K562 (cell line): ENCODE data around the gene TGOLN2. TPM values are rescaled to one million over a fixed set of nuclear protein-coding genes. Genes with fewer than 3 reads are reported as not detected.
A peak's percentile ranks its signal among the peaks of the same experiment; 100 is the strongest.

Source experiments
- ATAC-seq: fragments of 200-7000 bp; cut with Tn5 transposase; 3 replicates; pipeline ENCODE4 v1.9.1; 2020; ENCODE audit warnings: moderate library complexity
- BruUV-seq: library from RNA; stranded (reverse); fragments of 400-500 nt; replicated peaks from 2 replicates; lab custom pipeline; 2021; lab: Mats Ljungman, UMichigan
- CTCF ChIA-PET: fragments of 300-600 bp; formaldehyde crosslinking; extraction: SDS; loops from one replicate; lab custom pipeline; 2021; ENCODE audit warnings: low intra/inter-chr PET ratio; lab: Yijun Ruan, JAX
- POLR2A ChIA-PET: fragments of 300-600, 350-650 bp; sonication (Branson Sonifier 250); formaldehyde crosslinking; extraction: SDS; loops from one replicate; lab custom pipeline; 2021; ENCODE audit warnings: antibody characterized with exemption, inconsistent platforms; lab: Yijun Ruan, JAX
- DNase-seq, 4 experiments: peaks; one replicate each; pipeline versions ENCODE4 v3.0.0 to v3.0.0-alpha.2; 2011 to 2018; ENCODE audit warnings: low spot score in 3 of 4, mixed read lengths in 3 of 4; ENCODE audit errors: extremely low read depth in 1 of 4
- FAIRE-seq: peaks from 2 replicates; lab custom pipeline; 2011; peaks lifted over from hg19 to GRCh38; lab: Jason Lieb, UNC
- H2AFZ ChIP-seq: 2 replicates; pipeline ENCODE4 v1.6.0; 2011; ENCODE audit warnings: low read depth, low read length, control low read depth, inconsistent platforms
- H3K27ac ChIP-seq: fragments of 200-600 bp; 3 replicates; pipeline ENCODE4 v1.8.0; 2011; ENCODE audit warnings: low read depth, mild to moderate bottlenecking, control low read depth, inconsistent platforms, low read length, moderate library complexity, mixed read lengths; ENCODE audit errors: extremely low read depth
- H3K27me3 ChIP-seq, 2 experiments: fragments of 300-600 bp in 1 of 2; 2 replicates in 1 of 2; 3 replicates in 1 of 2; pipeline versions ENCODE4 v1.6.0 to v1.8.0; 2011; ENCODE audit warnings: inconsistent platforms in 2 of 2, low read length in 2 of 2, mild to moderate bottlenecking in 1 of 2, mixed read lengths in 1 of 2, moderate library complexity in 1 of 2; ENCODE audit not compliant: control insufficient read depth in 2 of 2, insufficient read depth in 2 of 2
- H3K36me3 ChIP-seq: fragments of 300-600 bp; 3 replicates; pipeline ENCODE4 v1.8.0; 2011; ENCODE audit warnings: mild to moderate bottlenecking, low read length, inconsistent platforms; ENCODE audit not compliant: control insufficient read depth, insufficient read depth
- H3K4me1 ChIP-seq, 2 experiments: fragments of 200-600 bp in 1 of 2; replicated peaks in 1 of 2; 2 replicates in 1 of 2; 3 replicates in 1 of 2; pipeline versions ENCODE4 v1.5.1 to v1.8.0; 2011; ENCODE audit warnings: inconsistent platforms in 2 of 2, low read length in 2 of 2, mild to moderate bottlenecking in 1 of 2, mixed read lengths in 1 of 2, moderate library complexity in 1 of 2; ENCODE audit not compliant: control insufficient read depth in 2 of 2, insufficient read depth in 2 of 2
- H3K4me2 ChIP-seq: 2 replicates; pipeline ENCODE4 v1.6.1; 2011; ENCODE audit warnings: low read length, control low read depth, inconsistent platforms, mixed read lengths; ENCODE audit not compliant: insufficient read depth
- H3K4me3 ChIP-seq: fragments of 200-600 bp; sonication (generic), shearing (Covaris generic); 2 replicates; pipeline ENCODE4 v1.5.1; 2016; ENCODE audit warnings: control low read depth, inconsistent platforms
- H3K79me2 ChIP-seq: fragments of 200-600 bp; 3 replicates; pipeline ENCODE4 v1.8.0; 2011; ENCODE audit warnings: low read length, inconsistent platforms; ENCODE audit not compliant: control insufficient read depth, insufficient read depth
- H3K9ac ChIP-seq, 2 experiments: 2 replicates each; pipeline versions ENCODE4 v1.6.0 to v1.6.1; 2011; ENCODE audit warnings: low read depth in 2 of 2, low read length in 2 of 2, control low read depth in 1 of 2, inconsistent platforms in 1 of 2, mild to moderate bottlenecking in 1 of 2, mixed read lengths in 1 of 2; ENCODE audit not compliant: insufficient read depth in 1 of 2
- H3K9me1 ChIP-seq: one replicate; pipeline ENCODE4 v1.6.0; 2011; ENCODE audit warnings: inconsistent platforms, mild to moderate bottlenecking, low read length, moderate library complexity; ENCODE audit not compliant: control insufficient read depth, insufficient read depth
- H3K9me3 ChIP-seq: replicated peaks from 2 replicates; pipeline ENCODE4 v1.5.1; 2011; ENCODE audit warnings: low read depth, low read length, inconsistent platforms; ENCODE audit not compliant: control insufficient read depth, insufficient read depth
- H4K20me1 ChIP-seq: replicated peaks from 2 replicates; pipeline ENCODE4 v1.6.1; 2011; ENCODE audit warnings: low read length, inconsistent platforms, mixed read lengths; ENCODE audit not compliant: control insufficient read depth, insufficient read depth
- ARID1B ChIP-seq: fragments of 450-650 bp; IDR thresholded peaks from 2 replicates; pipeline ENCODE4 v1.6.1; 2016; ENCODE audit warnings: antibody characterized with exemption, mild to moderate bottlenecking, inconsistent platforms
- GABPA ChIP-seq: fragments of 200-800 bp; sonication (Bioruptor generic); conservative IDR thresholded peaks from 2 replicates; pipeline ENCODE4 v1.6.1; 2016; ENCODE audit warnings: low read depth, missing genetic modification characterization, missing compliant biosample characterization
- GTF2E2 ChIP-seq: fragments of 200-800 bp; sonication (Bioruptor generic); IDR thresholded peaks from 2 replicates; pipeline ENCODE4 v1.6.1; 2016; ENCODE audit warnings: missing genetic modification characterization, missing compliant biosample characterization
- HMGN3 ChIP-seq: IDR thresholded peaks from 2 replicates; pipeline ENCODE4 v1.6.1; 2011; ENCODE audit warnings: borderline replicate concordance, low read depth, mild to moderate bottlenecking, mixed read lengths, low read length; ENCODE audit not compliant: insufficient read length; ENCODE audit errors: extremely low read depth
- NR3C1 ChIP-seq: sonication (generic); formaldehyde crosslinking; IDR thresholded peaks from 2 replicates; pipeline ENCODE4 v1.8.1; 2022; ENCODE audit warnings: missing genetic modification reagents
- NUFIP1 ChIP-seq: fragments of 450-650 bp; IDR thresholded peaks from 2 replicates; pipeline ENCODE4 v1.6.1; 2018; ENCODE audit not compliant: partially characterized antibody
- RBM17 ChIP-seq: fragments of 200-400 bp; formaldehyde crosslinking; IDR thresholded peaks from 2 replicates; pipeline ENCODE4 v1.6.1; 2017; ENCODE audit warnings: low read depth, mild to moderate bottlenecking, low read length, borderline replicate concordance
- ZBTB7A ChIP-seq: IDR thresholded peaks from 2 replicates; pipeline ENCODE4 v1.6.1; 2011; ENCODE audit warnings: low read depth, mild to moderate bottlenecking, low read length, moderate library complexity, borderline replicate concordance; ENCODE audit not compliant: control insufficient read depth
- ZFX ChIP-seq: sonication (generic); formaldehyde crosslinking; IDR thresholded peaks from 2 replicates; pipeline ENCODE4 v1.8.0; 2022; ENCODE audit warnings: mild to moderate bottlenecking, missing genetic modification reagents, moderate library complexity
- ZNF175 ChIP-seq: fragments of 200-800 bp; sonication (Bioruptor generic); IDR thresholded peaks from 2 replicates; pipeline ENCODE4 v1.6.1; 2016; ENCODE audit warnings: low read depth, mild to moderate bottlenecking, missing genetic modification characterization, missing compliant biosample characterization
- ZNF507 ChIP-seq: conservative IDR thresholded peaks from 2 replicates; pipeline ENCODE4 v1.6.1; 2017; ENCODE audit warnings: missing genetic modification characterization, missing compliant biosample characterization
- ZNF584 ChIP-seq: fragments of 200-800 bp; sonication (Bioruptor generic); IDR thresholded peaks from 2 replicates; pipeline ENCODE4 v1.6.1; 2016; ENCODE audit warnings: low read depth, mild to moderate bottlenecking, missing genetic modification characterization, missing compliant biosample characterization
- ZNF696 ChIP-seq: fragments of 250-450 bp; sonication (Bioruptor Pico); conservative IDR thresholded peaks from 2 replicates; pipeline ENCODE4 v1.4.0; 2020; ENCODE audit warnings: mild to moderate bottlenecking, moderate library complexity
- WGBS: fragments of 100-300 bp; shearing (Covaris generic); methylation state at CpG from one replicate; pipeline ENCODE4 v1.1.6; 2016; ENCODE audit warnings: low coverage, mixed read lengths; ENCODE audit not compliant: insufficient coverage; ENCODE audit errors: missing lambda C conversion rate; 5-methylcytosine and 5-hydroxymethylcytosine counted together
- in situ Hi-C: fragments of 300-500 bp; cut with MboI; formaldehyde crosslinking; loops from 4 replicates; pipeline ENCODE4 v1.15.0; 2018; ENCODE audit warnings: inconsistent platforms, mixed read lengths
- intact Hi-C: fragments of 100-400 bp; cut with micrococcal nuclease; formaldehyde crosslinking; loops from 2 replicates; pipeline ENCODE4 v1.14.2; 2022
- polyA plus RNA-seq, 8 experiments: library from polyadenylated mRNA; depleted of rRNA in 4 of 8; stranded (reverse) in 5 of 8; unstranded in 3 of 8; fragments of >200 nt; fragmentation: Nextera tagmentation in 2 of 8; fragmentation: Illumina TruSeq in 1 of 8; extraction: Ambion mirVana in 2 of 8; extraction: Trizol in 1 of 8; gene quantifications; 2 replicates each; pipeline versions ENCODE4 v1.2.1 to v1.2.3, GENCODE V29; 2011 to 2014; ENCODE audit warnings: inconsistent platforms in 1 of 8, missing spikeins in 1 of 8
- total RNA-seq, 7 experiments: library from RNA; depleted of rRNA in 6 of 7; stranded (reverse); fragments of >200 nt in 6 of 7; fragmentation: Illumina TruSeq in 2 of 7; extraction: Trizol in 2 of 7; gene quantifications; 2 replicates each; pipeline versions ENCODE4 v1.2.1 to v1.2.3, GENCODE V29; 2011 to 2021; ENCODE audit warnings: low replicate concordance in 1 of 7
- TF ChIP-seq, protein P1 (sequence below): fragments of 450-650 bp; formaldehyde crosslinking; IDR thresholded peaks from 2 replicates; pipeline ENCODE4 v1.4.0; 2022; ENCODE audit warnings: missing genetic modification characterization
- TF ChIP-seq, protein P2 (sequence below): fragments of 250-450 bp; sonication (Bioruptor Pico); IDR thresholded peaks from 2 replicates; pipeline ENCODE4 v1.5.0; 2020; ENCODE audit warnings: mild to moderate bottlenecking
- TF ChIP-seq, protein P3 (sequence below): fragments of 250-450 bp; sonication (Bioruptor Pico); IDR thresholded peaks from 2 replicates; pipeline ENCODE4 v1.5.1; 2021; ENCODE audit warnings: mild to moderate bottlenecking
- TF ChIP-seq, protein P4 (sequence below): fragments of 250-450 bp; sonication (Bioruptor Pico); IDR thresholded peaks from 2 replicates; pipeline ENCODE4 v1.5.0; 2021

TGOLN2 gene
- total and polyA plus RNA-seq, 9 of the 15 experiments (the other 6 are each of a cell fraction or from before 2014, with no cell fraction given) = 13.0 to 66.5 (median 35.9) TPM

DNA sequence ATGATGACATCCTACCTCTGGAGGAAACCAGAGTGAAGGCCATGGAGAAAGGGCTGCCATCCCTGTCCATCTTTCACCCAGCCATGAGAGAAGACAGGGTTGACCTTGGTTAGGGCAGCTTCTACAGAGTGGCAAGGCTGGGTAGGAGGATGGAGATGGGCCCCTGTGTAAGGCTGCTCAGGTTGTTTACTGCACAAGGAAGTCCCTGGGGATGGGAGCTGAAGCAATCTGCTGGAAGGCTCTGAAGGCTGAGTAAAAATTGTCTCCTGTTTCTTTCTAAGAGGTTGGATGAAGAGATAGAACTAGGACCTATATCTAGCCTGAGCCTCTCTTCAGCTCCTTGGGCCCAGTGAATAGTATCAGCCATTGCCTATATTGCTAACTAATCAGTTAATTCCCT lies 41.1 kb upstream of the TGOLN2 start (continued):
- TF ChIP-seq ZNF584 (no peak), ZNF507 (tag) (no peak)
- TF ChIP-seq, protein P1, sequence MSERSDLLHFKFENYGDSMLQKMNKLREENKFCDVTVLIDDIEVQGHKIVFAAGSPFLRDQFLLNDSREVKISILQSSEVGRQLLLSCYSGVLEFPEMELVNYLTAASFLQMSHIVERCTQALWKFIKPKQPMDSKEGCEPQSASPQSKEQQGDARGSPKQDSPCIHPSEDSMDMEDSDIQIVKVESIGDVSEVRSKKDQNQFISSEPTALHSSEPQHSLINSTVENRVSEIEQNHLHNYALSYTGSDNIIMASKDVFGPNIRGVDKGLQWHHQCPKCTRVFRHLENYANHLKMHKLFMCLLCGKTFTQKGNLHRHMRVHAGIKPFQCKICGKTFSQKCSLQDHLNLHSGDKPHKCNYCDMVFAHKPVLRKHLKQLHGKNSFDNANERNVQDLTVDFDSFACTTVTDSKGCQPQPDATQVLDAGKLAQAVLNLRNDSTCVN (CRISPR knock-in tag) = no peak

DNA sequence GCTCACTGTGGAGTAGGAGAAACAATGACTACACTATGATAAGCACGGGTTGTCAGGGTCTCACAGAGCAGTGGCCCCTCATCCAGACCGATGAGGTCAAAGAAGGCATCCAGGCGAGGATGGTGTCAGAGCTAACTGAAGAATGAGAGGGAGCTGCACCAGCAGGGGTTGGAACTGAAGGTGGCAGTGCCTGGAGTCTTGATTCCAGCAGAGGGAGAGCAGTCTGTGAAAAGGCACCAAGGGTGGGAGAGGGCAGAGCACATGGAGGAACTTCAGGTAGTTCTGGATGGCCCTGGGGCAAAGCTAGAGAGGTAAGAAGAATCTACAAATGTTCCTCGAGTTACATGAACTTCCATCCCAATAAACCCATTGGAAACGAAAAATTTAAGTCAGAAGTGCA lies 39.4 kb upstream of the TGOLN2 start:
- no peak overlapping the region for H3K4me3 ChIP-seq
- H3K27ac ChIP-seq = no peak overlapping the region
- H3K9me3 ChIP-seq = no peaks in the 10 kb centered on the region
- no peak overlapping the region for H3K4me2 ChIP-seq
- FAIRE-seq (no peak), DNase-seq (no peak), ATAC-seq (peak; percentile 57; the same call in 2 of the 3 replicates)
- H3K9me1 ChIP-seq = peaks cover 2% of the 10 kb centered on the region
- no peak overlapping the region for H2AFZ ChIP-seq
- in situ Hi-C loops = no loop called here
- peaks cover 3% of the 10 kb centered on the region; the same call in 1 of the 3 replicates for H3K36me3 ChIP-seq
- WGBS = 16% methylated on average over 5 of the region's 5 CpGs
- BruUV-seq = no TSS peak
- intact Hi-C loops = no loop called here
- no peaks in the 10 kb centered on the region for H4K20me1 ChIP-seq
- CTCF ChIA-PET = no interaction called here
- no peaks in the 10 kb centered on the region for H3K4me1 ChIP-seq
- POLR2A ChIA-PET = interaction anchor here (0.8 to 1.7 kb wide), 3 partner anchors 9 to 182 kb away, joined by 3 to 5 read pairs (median 4); no protein-coding TSS in a partner anchor
- H3K27me3 ChIP-seq = no peaks in the 10 kb centered on the region
- no peaks in the 10 kb centered on the region for H3K79me2 ChIP-seq
- peak overlapping the region in 1 of 2 experiments; percentile 56; a peak in 1 of 4 replicates for H3K9ac ChIP-seq
- no peak for TF ChIP-seq ZNF175 (CRISPR knock-in tag)
- no peak for TF ChIP-seq ZFX (CRISPR knock-in tag)
- no peak for TF ChIP-seq ZBTB7A
- TF ChIP-seq, protein P2, sequence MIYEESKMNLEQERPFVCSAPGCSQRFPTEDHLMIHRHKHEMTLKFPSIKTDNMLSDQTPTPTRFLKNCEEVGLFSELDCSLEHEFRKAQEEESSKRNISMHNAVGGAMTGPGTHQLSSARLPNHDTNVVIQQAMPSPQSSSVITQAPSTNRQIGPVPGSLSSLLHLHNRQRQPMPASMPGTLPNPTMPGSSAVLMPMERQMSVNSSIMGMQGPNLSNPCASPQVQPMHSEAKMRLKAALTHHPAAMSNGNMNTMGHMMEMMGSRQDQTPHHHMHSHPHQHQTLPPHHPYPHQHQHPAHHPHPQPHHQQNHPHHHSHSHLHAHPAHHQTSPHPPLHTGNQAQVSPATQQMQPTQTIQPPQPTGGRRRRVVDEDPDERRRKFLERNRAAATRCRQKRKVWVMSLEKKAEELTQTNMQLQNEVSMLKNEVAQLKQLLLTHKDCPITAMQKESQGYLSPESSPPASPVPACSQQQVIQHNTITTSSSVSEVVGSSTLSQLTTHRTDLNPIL (CRISPR knock-in tag) = no peak
- TF ChIP-seq RBM17 = no peak
- TF ChIP-seq HMGN3 = no peak
- no peak for TF ChIP-seq ARID1B
- no peak for TF ChIP-seq NUFIP1
- TF ChIP-seq GABPA (tag) = no peak
- no peak for TF ChIP-seq NR3C1 (CRISPR knock-in tag)
- no peak for TF ChIP-seq ZNF696 (CRISPR knock-in tag)
- TF ChIP-seq GTF2E2 = no peak
- TF ChIP-seq, protein P3, sequence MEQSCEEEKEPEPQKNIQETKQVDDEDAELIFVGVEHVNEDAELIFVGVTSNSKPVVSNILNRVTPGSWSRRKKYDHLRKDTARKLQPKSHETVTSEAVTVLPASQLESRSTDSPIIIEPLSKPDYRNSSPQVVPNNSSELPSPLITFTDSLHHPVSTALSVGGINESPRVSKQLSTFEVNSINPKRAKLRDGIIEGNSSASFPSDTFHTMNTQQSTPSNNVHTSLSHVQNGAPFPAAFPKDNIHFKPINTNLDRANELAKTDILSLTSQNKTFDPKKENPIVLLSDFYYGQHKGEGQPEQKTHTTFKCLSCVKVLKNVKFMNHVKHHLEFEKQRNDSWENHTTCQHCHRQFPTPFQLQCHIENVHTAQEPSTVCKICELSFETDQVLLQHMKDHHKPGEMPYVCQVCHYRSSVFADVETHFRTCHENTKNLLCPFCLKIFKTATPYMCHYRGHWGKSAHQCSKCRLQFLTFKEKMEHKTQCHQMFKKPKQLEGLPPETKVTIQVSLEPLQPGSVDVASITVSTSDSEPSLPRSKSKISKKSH (CRISPR knock-in tag) = no peak
- TF ChIP-seq, protein P4, sequence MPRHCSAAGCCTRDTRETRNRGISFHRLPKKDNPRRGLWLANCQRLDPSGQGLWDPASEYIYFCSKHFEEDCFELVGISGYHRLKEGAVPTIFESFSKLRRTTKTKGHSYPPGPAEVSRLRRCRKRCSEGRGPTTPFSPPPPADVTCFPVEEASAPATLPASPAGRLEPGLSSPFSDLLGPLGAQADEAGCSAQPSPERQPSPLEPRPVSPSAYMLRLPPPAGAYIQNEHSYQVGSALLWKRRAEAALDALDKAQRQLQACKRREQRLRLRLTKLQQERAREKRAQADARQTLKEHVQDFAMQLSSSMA (CRISPR knock-in tag) = no peak
